ENCODE results near the gene SCAND1. TPM values are rescaled to one million over a fixed set of nuclear protein-coding genes. Genes with fewer than 3 reads are reported as not detected.
A peak's percentile ranks its signal among the peaks of the same experiment; 100 is the strongest.
"Not testable (repeated sequence)": the region's sequence is repeated elsewhere in the genome, so short reads cannot be mapped to it uniquely, and the experiment has no call there.

SCAND1 gene
- 66.6 TPM in 2 replicates for total RNA-seq (2014; rRNA removed; shearing (Covaris generic))
- polyA plus RNA-seq (2016; fragmentation: Nextera tagmentation; extraction: Ambion mirVana), result 127 and 133 TPM in 2 replicates

GRCh38 chr20:35954200-35954906 lies at the start of gene SCAND1:
Gene SCAND1 (minus strand): TSS chr20:35954502. CDS start chr20:35954284, 218 bp downstream.
- Histone ChIP-seq H3F3A (ENCODE audit: insufficient read depth) (peaks cover 18% of the 10 kb centered on the region), H3K4me2 (ENCODE audit: unreplicated experiment) (peak within 1 kb of the TSS; percentile 97), H4K20me1 (ENCODE audit: insufficient read depth) (no peaks in the 10 kb centered on the region), H3K27ac (peak within 1 kb of the TSS; percentile 87), H3K9me3 (ENCODE audit: low read depth) (no peaks in the 10 kb centered on the region), H3K27me3 (replicated peaks; ENCODE audit: insufficient read depth) (no peaks in the 10 kb centered on the region), H3K9ac (peak within 1 kb of the TSS; percentile 92), H3K9me2 (ENCODE audit: insufficient read depth) (no peaks in the 10 kb centered on the region), H3K79me2 (ENCODE audit: insufficient read depth) (peaks cover 39% of the 10 kb centered on the region), H3K36me3 (ENCODE audit: low read depth) (no peaks in the 10 kb centered on the region), H3K4me3 (peak within 1 kb of the TSS; percentile 83), H3K4me1 (ENCODE audit: insufficient read depth) (peaks cover 18% of the 10 kb centered on the region), H2AFZ (peak within 1 kb of the TSS; percentile 91)
- TF ChIP-seq EZH2phosphoT487 (IDR thresholded peaks at IDR 0.05; ENCODE audit: insufficient read depth, low read depth), result no peak
- peak; percentile 99 for DNase-seq
- in situ Hi-C loops (cut with MboI), result no loop called here
- 1% methylated on average over 69 to 74 of the region's 76 CpGs for WGBS, 2 experiments (ENCODE audit: low coverage in 1 of 2, low lambda C conversion rate in 2 of 2, missing lambda C conversion rate in 2 of 2)

DNA sequence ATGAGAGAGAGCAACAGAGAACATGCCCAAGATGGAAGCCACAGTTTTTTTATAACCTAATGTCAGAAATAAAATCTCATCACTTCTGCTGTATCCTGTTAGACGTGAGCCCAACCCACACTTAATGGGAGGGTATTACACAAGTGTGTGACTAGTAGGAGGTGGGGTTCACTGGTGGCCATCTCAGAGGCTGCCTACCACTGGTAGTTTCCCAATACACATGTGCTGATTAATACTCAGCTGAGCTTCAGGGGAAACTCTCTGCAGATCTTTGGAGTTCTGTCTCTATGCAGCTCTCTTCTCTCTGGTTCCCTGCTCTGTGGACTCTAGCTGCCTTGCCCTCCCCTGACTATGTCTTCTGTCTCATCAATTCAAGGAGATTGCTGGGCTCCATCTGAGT lies 49.7 kb upstream of the SCAND1 start:
- TF ChIP-seq EZH2phosphoT487 (IDR thresholded peaks at IDR 0.05; ENCODE audit: insufficient read depth, low read depth) (no peak), EZH2 (IDR thresholded peaks at IDR 0.05; ENCODE audit: insufficient read depth, poor library complexity, severe bottlenecking) (no peak)
- H3K9ac ChIP-seq, result no peak overlapping the region
- H3K4me1 ChIP-seq (ENCODE audit: insufficient read depth), result no peaks in the 10 kb centered on the region
- H3K9me2 ChIP-seq (ENCODE audit: insufficient read depth), result no peaks in the 10 kb centered on the region
- no peaks in the 10 kb centered on the region for H4K20me1 ChIP-seq (ENCODE audit: insufficient read depth)
- in situ Hi-C loops (cut with MboI), result no loop called here
- H3K79me2 ChIP-seq (ENCODE audit: insufficient read depth), result no peaks in the 10 kb centered on the region
- H3K4me2 ChIP-seq (ENCODE audit: unreplicated experiment), result no peak overlapping the region
- no peaks in the 10 kb centered on the region for H3F3A ChIP-seq (ENCODE audit: insufficient read depth)
- no peaks in the 10 kb centered on the region for H3K27me3 ChIP-seq (replicated peaks; ENCODE audit: insufficient read depth)
- no peaks in the 10 kb centered on the region for H3K36me3 ChIP-seq (ENCODE audit: low read depth)
- WGBS, 2 experiments (ENCODE audit: low coverage in 1 of 2, low lambda C conversion rate in 2 of 2, missing lambda C conversion rate in 2 of 2), result 21 to 28% methylated on average over 1 of the region's 1 CpG
- peak; percentile 47 for DNase-seq
- no peaks in the 10 kb centered on the region for H3K9me3 ChIP-seq (ENCODE audit: low read depth)
- no peak overlapping the region for H2AFZ ChIP-seq
- no peak overlapping the region for H3K4me3 ChIP-seq
- H3K27ac ChIP-seq, result no peak overlapping the region

GRCh38 chr20:36002855-36003254 lies 48.6 kb upstream of the SCAND1 start:
- TF ChIP-seq EZH2 (IDR thresholded peaks at IDR 0.05; ENCODE audit: insufficient read depth, poor library complexity, severe bottlenecking), result no peak
- TF ChIP-seq EZH2phosphoT487 (IDR thresholded peaks at IDR 0.05; ENCODE audit: insufficient read depth, low read depth), result no peak
- Histone ChIP-seq H3F3A (ENCODE audit: insufficient read depth) (no peaks in the 10 kb centered on the region), H3K9me3 (ENCODE audit: low read depth) (no peaks in the 10 kb centered on the region), H3K27me3 (replicated peaks; ENCODE audit: insufficient read depth) (no peaks in the 10 kb centered on the region), H3K36me3 (ENCODE audit: low read depth) (no peaks in the 10 kb centered on the region), H3K4me1 (ENCODE audit: insufficient read depth) (no peaks in the 10 kb centered on the region), H2AFZ (no peak overlapping the region), H3K4me3 (no peak overlapping the region), H3K9ac (no peak overlapping the region), H3K4me2 (ENCODE audit: unreplicated experiment) (no peak overlapping the region), H3K79me2 (ENCODE audit: insufficient read depth) (no peaks in the 10 kb centered on the region), H3K9me2 (ENCODE audit: insufficient read depth) (no peaks in the 10 kb centered on the region), H3K27ac (no peak overlapping the region), H4K20me1 (ENCODE audit: insufficient read depth) (no peaks in the 10 kb centered on the region)
- in situ Hi-C loops (cut with MboI), result no loop called here
- no peak for DNase-seq

DNA sequence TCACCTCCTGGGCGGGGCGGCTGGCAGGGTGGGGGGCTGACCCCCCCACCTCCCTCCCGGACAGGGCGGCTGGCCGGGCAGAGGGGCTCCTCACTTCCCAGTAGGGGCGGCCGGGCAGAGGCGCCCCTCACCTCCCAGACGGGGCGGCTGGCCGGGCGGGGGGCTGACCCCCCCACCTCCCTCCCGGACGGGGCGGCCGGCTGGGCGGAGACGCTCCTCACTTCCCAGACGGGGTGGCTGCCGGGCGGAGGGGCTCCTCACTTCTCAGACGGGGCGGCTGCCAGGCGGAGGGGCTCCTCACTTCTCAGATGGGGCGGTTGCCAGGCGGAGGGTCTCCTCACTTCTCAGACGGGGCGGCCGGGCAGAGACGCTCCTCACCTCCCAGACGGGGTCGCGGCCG lies 47.0 kb upstream of the SCAND1 start:
- 84% methylated on average over 16 of the region's 34 CpGs; no CpG with 5 or more reads in 1 of the 2 experiments for WGBS, 2 experiments (ENCODE audit: low coverage in 1 of 2, low lambda C conversion rate in 2 of 2, missing lambda C conversion rate in 2 of 2)
- H3K79me2 ChIP-seq (ENCODE audit: insufficient read depth); H3K9me2 ChIP-seq (ENCODE audit: insufficient read depth); H2AFZ ChIP-seq; in situ Hi-C loops (cut with MboI); H3K9ac ChIP-seq; H3K36me3 ChIP-seq (ENCODE audit: low read depth); DNase-seq; H3K4me2 ChIP-seq (ENCODE audit: unreplicated experiment); H3K27me3 ChIP-seq (replicated peaks; ENCODE audit: insufficient read depth); H3K9me3 ChIP-seq (ENCODE audit: low read depth); H3F3A ChIP-seq (ENCODE audit: insufficient read depth); H3K4me3 ChIP-seq; H4K20me1 ChIP-seq (ENCODE audit: insufficient read depth); H3K27ac ChIP-seq; H3K4me1 ChIP-seq (ENCODE audit: insufficient read depth): not testable (repeated sequence)

DNA sequence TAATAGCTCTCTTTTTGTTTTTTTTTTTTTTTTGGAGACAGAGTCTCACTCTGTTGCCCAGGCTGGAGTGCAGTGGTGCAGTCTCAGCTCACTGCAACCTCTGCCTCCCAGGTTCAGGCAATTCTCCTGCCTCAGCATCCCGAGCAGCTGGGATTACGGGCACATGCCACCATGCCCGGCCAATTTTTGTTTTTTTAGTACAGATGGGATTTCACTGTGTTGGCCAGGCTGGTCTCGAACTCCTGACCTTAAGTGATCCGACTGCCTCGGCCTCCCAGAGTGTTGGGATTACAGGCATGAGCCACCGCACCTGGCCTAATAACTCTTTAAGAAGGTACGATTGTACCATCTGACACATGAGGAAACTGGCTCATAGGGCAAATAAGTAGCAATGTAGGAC lies 42.2 kb upstream of the SCAND1 start:
- in situ Hi-C loops (cut with MboI), result loop anchor here (25.0 kb wide), 1 partner anchor 441 kb away; no protein-coding TSS in a partner anchor
- not testable (repeated sequence) for H3K36me3 ChIP-seq (ENCODE audit: low read depth); H3K9me3 ChIP-seq (ENCODE audit: low read depth); DNase-seq; H3K9me2 ChIP-seq (ENCODE audit: insufficient read depth); H3K27me3 ChIP-seq (replicated peaks; ENCODE audit: insufficient read depth); H3K4me3 ChIP-seq; H4K20me1 ChIP-seq (ENCODE audit: insufficient read depth); H3K27ac ChIP-seq; H3K4me2 ChIP-seq (ENCODE audit: unreplicated experiment); H3F3A ChIP-seq (ENCODE audit: insufficient read depth); H2AFZ ChIP-seq; H3K4me1 ChIP-seq (ENCODE audit: insufficient read depth); H3K79me2 ChIP-seq (ENCODE audit: insufficient read depth); H3K9ac ChIP-seq
- 81 to 86% methylated on average over 8 of the region's 8 CpGs for WGBS, 2 experiments (ENCODE audit: low coverage in 1 of 2, low lambda C conversion rate in 2 of 2, missing lambda C conversion rate in 2 of 2)
